ENCODE results near the gene DNAH8. TPM values are rescaled to one million over a fixed set of nuclear protein-coding genes. Genes with fewer than 3 reads are reported as not detected.

The DNAH8 gene
- total RNA-seq, 2 experiments from 2014 or later, result 0.03 TPM; not detected in 1

DNA sequence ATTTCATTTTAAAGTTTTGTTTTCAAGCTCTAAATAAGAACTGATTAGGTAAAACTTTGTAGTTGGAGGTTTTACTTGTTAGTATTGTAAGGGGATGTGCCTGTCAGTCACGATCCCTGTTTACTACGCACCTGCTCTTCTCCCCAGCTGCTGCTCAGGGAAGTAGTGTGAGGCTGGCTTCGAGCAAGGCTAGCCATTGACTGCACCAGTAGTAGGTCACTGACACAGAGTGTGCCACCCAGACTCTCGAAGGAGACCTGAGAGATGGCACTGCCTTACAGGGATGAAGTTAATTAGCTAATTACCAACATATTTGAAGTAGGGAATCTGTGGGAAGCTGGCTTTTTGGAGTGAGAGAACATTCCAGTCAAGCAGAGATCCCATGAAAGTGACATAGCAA is 89.2 kb downstream of the DNAH8 start:
- no peak overlapping the region for H3K27ac Mint-ChIP-seq
- CTCF ChIA-PET, result no interaction called here
- no peaks in the 10 kb centered on the region for H3K36me3 Mint-ChIP-seq (ENCODE audit: low read depth)

DNA sequence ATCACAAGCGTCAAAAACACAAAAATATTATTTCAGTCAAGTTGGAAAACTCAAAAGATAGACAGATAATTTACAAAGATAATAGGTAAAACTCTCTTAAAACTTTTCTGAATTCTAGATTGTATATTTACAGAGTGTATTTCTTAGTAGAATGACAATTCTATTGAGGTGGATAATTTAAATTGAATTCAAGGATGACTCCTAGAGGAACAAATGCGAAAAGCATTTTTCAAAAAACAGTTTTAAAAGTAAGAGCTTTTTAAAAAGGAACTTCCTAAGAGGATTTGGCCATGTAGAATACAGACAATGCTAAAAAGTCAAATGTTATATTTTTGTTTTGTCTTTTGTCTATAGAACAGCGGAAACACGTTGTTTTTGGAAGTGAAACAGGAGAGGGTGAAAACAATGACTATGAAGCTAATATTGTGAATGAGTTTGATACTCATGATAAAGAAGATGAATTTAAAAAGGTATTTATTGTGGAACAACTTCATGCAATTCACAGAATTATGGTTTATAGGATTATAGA is 90.1 kb downstream of the DNAH8 start:
- peaks cover 57% of the 10 kb centered on the region for H3K27me3 Mint-ChIP-seq
- TF ChIP-seq, protein P1, sequence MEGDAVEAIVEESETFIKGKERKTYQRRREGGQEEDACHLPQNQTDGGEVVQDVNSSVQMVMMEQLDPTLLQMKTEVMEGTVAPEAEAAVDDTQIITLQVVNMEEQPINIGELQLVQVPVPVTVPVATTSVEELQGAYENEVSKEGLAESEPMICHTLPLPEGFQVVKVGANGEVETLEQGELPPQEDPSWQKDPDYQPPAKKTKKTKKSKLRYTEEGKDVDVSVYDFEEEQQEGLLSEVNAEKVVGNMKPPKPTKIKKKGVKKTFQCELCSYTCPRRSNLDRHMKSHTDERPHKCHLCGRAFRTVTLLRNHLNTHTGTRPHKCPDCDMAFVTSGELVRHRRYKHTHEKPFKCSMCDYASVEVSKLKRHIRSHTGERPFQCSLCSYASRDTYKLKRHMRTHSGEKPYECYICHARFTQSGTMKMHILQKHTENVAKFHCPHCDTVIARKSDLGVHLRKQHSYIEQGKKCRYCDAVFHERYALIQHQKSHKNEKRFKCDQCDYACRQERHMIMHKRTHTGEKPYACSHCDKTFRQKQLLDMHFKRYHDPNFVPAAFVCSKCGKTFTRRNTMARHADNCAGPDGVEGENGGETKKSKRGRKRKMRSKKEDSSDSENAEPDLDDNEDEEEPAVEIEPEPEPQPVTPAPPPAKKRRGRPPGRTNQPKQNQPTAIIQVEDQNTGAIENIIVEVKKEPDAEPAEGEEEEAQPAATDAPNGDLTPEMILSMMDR (IDR thresholded peaks at IDR 0.05), result no peak
- Histone ChIP-seq H3K4me3 (ENCODE audit: low read length) (no peak overlapping the region), H3K9me3 (ENCODE audit: control insufficient read depth in 1 of 2, insufficient read depth in 1 of 2, low read length in 2 of 2) (peaks cover 0 to 4% of the 10 kb centered on the region in 2 experiments), H3K36me3 (ENCODE audit: insufficient read depth, low read length) (no peaks in the 10 kb centered on the region), H3K27ac (ENCODE audit: low read depth in 1 of 2, low read length in 2 of 2) (no peak overlapping the region), H3K27me3 (ENCODE audit: control insufficient read depth in 1 of 2, insufficient read depth in 2 of 2, low read length in 2 of 2) (peaks cover 13 to 27% of the 10 kb centered on the region in 2 experiments), H3K4me1 (ENCODE audit: insufficient read depth, low read length) (no peaks in the 10 kb centered on the region)
- no peak overlapping the region for H3K4me3 Mint-ChIP-seq
- DNase-seq (no peak), ATAC-seq (ENCODE audit: poor library complexity) (no peak)
- ChIA-PET POLR2A (no interaction called here), CTCF (no interaction called here)
- H3K27ac Mint-ChIP-seq, result no peak overlapping the region
- intact Hi-C loops (cut with DNase I, micrococcal nuclease), result no loop called here
- no peaks in the 10 kb centered on the region for H3K4me1 Mint-ChIP-seq (ENCODE audit: low read depth)
- H3K36me3 Mint-ChIP-seq (ENCODE audit: low read depth), result no peaks in the 10 kb centered on the region
- no peaks in the 10 kb centered on the region for H3K9me3 Mint-ChIP-seq

More for the DNA sequence above, 89.2 kb downstream of the DNAH8 start:
- Histone ChIP-seq H3K9me3 (ENCODE audit: control insufficient read depth in 1 of 2, insufficient read depth in 1 of 2, low read length in 2 of 2) (peaks cover 0 to 4% of the 10 kb centered on the region in 2 experiments), H3K4me1 (ENCODE audit: insufficient read depth, low read length) (no peaks in the 10 kb centered on the region), H3K4me3 (ENCODE audit: low read length) (no peak overlapping the region), H3K27me3 (ENCODE audit: control insufficient read depth in 1 of 2, insufficient read depth in 2 of 2, low read length in 2 of 2) (peaks cover 13 to 33% of the 10 kb centered on the region in 2 experiments), H3K36me3 (ENCODE audit: insufficient read depth, low read length) (no peaks in the 10 kb centered on the region), H3K27ac (ENCODE audit: low read depth in 1 of 2, low read length in 2 of 2) (no peak overlapping the region)
- DNase-seq (no peak), ATAC-seq (ENCODE audit: poor library complexity) (no peak)
- TF ChIP-seq, protein P1 (IDR thresholded peaks at IDR 0.05), result no peak
- H3K4me3 Mint-ChIP-seq, result no peak overlapping the region
- H3K9me3 Mint-ChIP-seq, result no peaks in the 10 kb centered on the region
- intact Hi-C loops (cut with DNase I, micrococcal nuclease), result no loop called here
- POLR2A ChIA-PET, result no interaction called here
- H3K27me3 Mint-ChIP-seq, result peaks cover 65% of the 10 kb centered on the region
- no peaks in the 10 kb centered on the region for H3K4me1 Mint-ChIP-seq (ENCODE audit: low read depth)

DNA sequence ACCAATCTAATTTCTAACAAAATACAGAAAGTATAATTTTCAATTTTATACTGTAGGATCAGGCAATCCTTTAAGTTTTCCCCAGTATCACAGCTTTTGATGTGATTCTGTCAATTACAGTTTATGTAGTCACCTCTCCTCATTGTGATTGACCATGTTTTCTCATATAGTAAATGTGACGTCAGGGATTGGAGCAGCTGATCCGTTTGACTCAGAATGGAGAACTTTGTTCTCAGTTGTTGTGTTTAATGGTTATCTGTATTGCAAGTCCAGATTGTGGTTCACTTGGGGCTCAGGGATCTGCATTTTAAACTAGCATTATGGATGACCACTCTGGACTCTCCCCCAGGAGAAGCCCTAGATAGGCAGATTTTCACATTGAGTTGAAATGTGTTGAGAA is 90.6 kb downstream of the DNAH8 start:
- POLR2A ChIA-PET, result no interaction called here
- H3K36me3 ChIP-seq (ENCODE audit: insufficient read depth, low read length), result no peaks in the 10 kb centered on the region
- no peak overlapping the region for H3K4me3 ChIP-seq (ENCODE audit: low read length)
- H3K36me3 Mint-ChIP-seq (ENCODE audit: low read depth), result no peaks in the 10 kb centered on the region
- H3K4me1 Mint-ChIP-seq (ENCODE audit: low read depth), result no peaks in the 10 kb centered on the region
- H3K9me3 Mint-ChIP-seq, result no peaks in the 10 kb centered on the region
- CTCF ChIA-PET, result no interaction called here
- H3K27me3 Mint-ChIP-seq, result peaks cover 52% of the 10 kb centered on the region
- intact Hi-C loops (cut with DNase I, micrococcal nuclease), result no loop called here
- H3K27ac ChIP-seq (ENCODE audit: low read depth in 1 of 2, low read length in 2 of 2), result no peak overlapping the region
- H3K4me3 Mint-ChIP-seq, result no peak overlapping the region
- no peak overlapping the region for H3K27ac Mint-ChIP-seq
- H3K27me3 ChIP-seq (ENCODE audit: control insufficient read depth in 1 of 2, insufficient read depth in 2 of 2, low read length in 2 of 2), result peaks cover 13 to 22% of the 10 kb centered on the region in 2 experiments
- ATAC-seq (ENCODE audit: poor library complexity) (no peak), DNase-seq (no peak)
- TF ChIP-seq, protein P1 (IDR thresholded peaks at IDR 0.05), result no peak
- no peaks in the 10 kb centered on the region for H3K4me1 ChIP-seq (ENCODE audit: insufficient read depth, low read length)
- H3K9me3 ChIP-seq (ENCODE audit: control insufficient read depth in 1 of 2, insufficient read depth in 1 of 2, low read length in 2 of 2), result peaks cover 0 to under 1% of the 10 kb centered on the region in 2 experiments

Measured in CD4-positive, alpha-beta T cell (primary cell).